Activated T-helper 9 cell treated with anti-CD3 and anti-CD28 coated beads, Interleukin-2, amount 50 U/mL, for 16 hours (primary cell): Measurements from ENCODE around the gene HSH2D.
"Not testable (repeated sequence)": the region's sequence is repeated elsewhere in the genome, so short reads cannot be mapped to it uniquely, and the experiment has no call there.

Source experiments
- DNase-seq: peaks from one replicate; pipeline ENCODE4 v3.0.0-alpha.2; 2020; ENCODE audit warnings: low read depth

HSH2D gene

GRCh38 chr19:16119075-16119857 is 24.2 kb upstream of the HSH2D start:
- DNase-seq, result not testable (repeated sequence)

GRCh38 chr19:16121141-16121540 is 22.3 kb upstream of the HSH2D start:
- no peak for DNase-seq

DNA sequence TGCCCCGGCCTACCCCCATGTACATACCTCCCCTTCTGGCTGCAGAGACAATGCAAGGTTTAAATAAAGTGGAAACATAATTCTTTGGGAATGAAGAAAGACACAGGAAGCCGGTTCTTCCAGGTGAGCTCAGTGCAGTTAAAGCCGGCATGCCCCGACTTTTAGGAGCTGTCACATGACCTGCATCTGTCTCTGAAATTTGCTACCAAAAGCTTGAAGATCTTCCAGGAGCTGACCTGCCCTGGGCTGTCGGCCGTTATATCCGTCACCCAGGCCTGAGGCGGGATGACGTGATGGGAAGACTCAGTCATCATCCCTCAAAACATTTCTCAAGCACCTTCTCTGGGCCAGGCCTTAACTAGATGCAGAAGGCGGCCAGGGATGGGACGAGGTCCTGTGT is 21.5 kb upstream of the HSH2D start:
- no peak for DNase-seq

DNA sequence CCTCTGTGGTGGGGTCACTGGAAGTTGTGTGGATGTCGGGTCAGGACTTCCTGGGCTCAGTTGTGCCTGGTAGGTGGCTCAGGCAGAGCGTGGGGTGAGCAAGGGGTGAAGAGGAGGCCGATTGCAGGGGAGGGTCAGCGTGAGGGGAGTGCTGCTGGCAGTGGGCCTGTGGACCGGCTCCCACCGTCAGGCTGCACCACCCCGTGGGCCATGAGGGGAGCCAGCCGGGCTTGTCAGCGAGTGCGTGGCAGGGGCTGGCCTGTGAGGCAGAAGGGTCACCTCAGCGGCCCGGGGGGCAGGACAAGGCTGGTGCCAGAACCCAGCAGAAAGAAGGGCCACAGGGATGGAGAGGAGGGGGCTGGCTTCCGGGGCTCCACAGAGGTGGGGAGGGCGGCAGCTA is 18.5 kb upstream of the HSH2D start:
- no peak for DNase-seq

DNA sequence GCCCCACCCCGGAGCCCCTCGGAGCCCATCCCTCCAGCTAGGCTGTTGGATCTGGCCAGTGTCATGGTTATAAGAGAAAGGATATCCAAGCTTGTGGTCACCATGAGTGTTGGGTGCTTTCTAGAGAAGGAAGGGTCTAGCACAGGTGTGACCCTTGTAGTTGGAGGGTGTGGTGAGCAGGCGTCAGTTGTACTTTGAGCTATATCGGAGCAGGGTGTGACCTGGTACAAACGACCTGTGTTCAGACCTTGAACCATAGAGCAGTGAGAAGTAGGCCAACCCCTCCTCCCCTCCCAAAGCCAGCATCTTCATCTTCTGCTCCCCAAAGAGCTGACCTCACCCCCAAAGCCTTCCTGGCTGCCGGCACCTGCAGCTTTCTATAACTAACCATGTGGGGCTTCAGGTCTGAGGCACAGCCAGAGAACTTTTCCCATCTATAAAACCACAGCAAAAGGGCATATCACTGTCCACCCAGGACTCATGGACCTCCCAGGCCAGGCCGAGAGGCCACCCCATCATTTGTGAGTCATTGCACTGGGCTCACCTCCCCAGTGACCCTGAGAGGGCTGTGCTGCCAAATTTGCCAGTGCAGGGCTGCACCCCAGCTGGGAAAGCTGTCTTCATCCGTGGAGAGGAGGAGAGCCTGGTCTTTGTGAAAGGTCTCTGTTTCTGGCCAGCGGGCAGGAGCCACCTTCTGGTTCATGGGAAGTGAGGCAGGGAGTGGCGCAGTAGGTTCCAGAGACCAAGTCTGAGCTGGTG is 17.6 kb upstream of the HSH2D start:
- no peak for DNase-seq

DNA sequence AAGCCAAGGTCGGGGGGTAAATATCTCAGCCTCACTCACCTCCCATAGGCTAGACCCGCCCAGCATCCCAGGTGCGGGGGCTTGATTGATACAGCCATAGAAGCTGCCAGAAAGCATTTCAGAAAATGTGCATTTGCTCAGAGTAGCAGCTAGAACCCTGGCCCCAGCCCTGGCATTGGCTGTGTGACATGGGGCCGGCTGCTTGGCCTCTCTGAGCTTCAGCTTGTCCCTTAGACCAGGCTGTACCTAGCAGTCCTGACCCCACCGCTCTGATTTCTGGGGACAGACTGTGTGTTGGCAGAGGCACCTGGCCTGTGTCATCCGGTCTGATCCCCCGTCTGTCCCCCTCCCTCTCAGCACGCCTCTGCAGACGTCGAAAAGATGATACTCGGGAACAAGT is 16.4 kb upstream of the HSH2D start:
- no peak for DNase-seq

DNA sequence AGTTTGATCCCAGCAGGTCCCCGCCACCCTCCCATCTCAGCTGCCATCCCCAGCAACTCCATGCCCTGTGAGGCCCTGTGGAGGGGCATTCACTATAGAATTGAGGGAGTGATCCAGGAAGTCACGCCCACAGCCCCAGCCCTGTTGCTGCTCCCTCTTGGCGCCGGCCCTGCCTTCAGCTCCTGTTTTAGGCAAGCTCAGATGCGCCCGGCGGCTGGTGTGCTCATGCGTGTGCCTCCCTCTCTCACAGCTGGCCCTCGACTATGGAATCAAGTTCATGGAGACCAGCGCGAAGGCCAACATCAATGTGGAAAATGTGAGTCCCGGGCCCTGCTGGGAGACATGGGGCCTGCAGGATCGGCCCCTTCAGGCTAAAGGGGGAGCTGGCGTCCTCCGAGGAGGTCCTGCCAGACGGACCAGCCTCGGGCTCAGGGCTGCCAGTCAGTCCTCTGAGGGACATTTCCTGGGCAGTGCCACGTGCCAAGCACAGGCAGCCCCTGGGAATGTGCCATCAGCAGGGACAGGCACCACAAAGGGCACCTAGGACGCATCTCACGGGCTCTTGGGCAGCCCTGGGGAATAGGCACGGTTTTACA is 15.6 kb upstream of the HSH2D start:
- no peak for DNase-seq

GRCh38 chr19:16131648-16132047 is 11.8 kb upstream of the HSH2D start:
- no peak for DNase-seq

DNA sequence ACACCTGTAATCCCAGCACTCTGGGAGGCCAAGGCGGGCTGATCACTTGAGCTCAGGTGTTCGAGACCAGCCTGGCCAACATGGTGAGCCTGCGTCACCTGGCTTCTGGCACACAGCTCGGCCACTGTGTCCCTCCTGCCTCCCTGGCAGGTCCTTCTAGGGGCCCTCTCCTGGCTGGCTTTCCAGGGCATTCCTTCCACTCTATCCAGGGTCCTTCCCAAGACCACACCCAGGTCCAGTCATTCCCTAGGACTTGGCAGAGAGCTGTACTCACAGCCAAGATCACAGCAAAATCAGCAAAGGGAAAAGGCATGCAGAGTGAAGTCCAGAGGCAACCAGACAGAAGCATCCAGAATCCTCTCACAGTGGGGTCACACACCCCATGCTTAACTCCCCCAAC is 9.7 kb upstream of the HSH2D start:
- no peak for DNase-seq

- DNase-seq, result no peak
Observed at GRCh38 chr19:16134510-16134909, 9.0 kb upstream of the HSH2D start.

GRCh38 chr19:16135430-16136127 is 7.9 kb upstream of the HSH2D start:
- DNase-seq, result no peak

DNA sequence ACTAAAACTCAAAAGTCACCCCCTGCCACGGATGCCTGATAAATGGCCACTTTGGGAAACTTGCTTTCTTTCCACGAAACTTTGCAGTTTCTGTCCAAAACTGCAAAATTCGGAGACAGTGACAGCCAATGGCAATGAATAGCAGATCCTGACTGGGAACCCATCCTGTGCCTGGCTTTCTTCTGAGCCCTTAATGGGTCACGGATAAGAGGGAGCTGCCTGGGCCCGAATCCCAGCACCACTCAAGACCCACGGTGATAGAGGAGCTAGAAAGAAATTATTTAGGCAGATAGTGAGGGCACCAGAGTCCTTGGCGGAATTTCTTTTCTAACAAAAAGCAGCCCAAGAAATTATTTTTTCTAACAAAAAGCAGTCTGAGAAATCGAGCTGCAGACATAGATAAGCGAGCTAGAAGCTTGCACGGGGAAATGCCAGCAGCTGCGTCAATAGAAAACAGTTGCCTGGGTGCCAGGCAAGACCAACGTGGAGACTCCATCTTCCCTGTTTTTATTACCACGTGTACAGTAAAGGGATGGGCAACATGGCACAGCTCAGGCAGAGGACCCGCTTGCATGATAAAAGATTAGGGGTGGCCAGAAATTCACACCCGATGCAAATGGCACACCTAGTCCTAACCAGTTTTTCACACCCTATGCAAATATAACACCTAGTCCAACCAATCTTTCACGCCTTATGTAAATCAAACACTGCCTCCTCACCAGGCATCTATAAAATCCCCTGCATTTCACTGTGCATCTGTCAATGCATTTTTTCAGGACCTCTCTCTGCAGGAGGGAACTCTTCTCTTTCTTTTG is 7.1 kb upstream of the HSH2D start:
- DNase-seq, result no peak

DNA sequence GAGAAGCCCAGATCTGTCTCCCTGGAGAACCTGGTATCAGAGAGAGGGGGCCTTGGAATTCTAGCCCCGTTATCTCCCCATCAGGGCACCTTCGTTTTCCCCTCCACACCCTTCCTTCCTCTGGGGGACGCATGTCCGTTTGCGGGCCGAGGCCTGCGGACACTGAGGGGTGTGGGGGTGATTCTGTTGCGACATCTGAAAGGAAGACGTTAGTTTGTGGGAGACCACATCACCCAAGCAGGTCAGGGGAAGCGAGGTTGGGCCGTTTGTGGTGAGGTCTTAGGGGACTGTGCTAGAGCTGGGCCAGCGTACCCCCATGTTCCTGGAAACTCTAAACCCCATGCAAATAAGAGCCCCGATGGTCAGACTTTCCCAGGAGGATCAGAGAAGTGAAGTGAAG is 3.7 kb upstream of the HSH2D start:
- no peak for DNase-seq

GRCh38 chr19:16141043-16141442 is 2.4 kb upstream of the HSH2D start:
- no peak for DNase-seq

- no peak for DNase-seq
Observed at GRCh38 chr19:16142032-16142580, 1.4 kb upstream of the HSH2D start.

GRCh38 chr19:16144216-16144581 is 714 bp downstream of the HSH2D start:
- DNase-seq, result no peak

DNA sequence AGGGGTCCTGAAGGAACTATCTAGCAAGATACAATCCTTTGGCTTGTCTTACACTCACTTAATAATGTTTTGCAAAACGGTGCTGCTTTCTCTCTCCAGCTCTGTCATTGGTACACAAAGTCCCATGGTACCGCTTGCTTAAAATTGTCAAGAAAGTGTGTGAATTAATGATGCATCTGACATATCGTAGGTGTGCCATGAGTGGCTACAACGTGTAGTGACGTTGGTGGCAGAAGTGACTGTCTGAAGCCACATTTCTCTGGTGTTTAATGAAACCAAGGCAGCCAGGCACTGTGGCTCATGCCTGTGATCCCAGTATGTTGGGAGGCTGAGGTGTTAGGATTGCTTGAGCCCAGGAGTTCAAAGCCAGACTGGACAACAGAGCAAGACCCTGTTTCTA is 2.6 kb downstream of the HSH2D start:
- no peak for DNase-seq

- no peak for DNase-seq
Observed at GRCh38 chr19:16148443-16149229, 5.2 kb downstream of the HSH2D start.

GRCh38 chr19:16153582-16154336 is 10.3 kb downstream of the HSH2D start:
- DNase-seq, result no peak

DNA sequence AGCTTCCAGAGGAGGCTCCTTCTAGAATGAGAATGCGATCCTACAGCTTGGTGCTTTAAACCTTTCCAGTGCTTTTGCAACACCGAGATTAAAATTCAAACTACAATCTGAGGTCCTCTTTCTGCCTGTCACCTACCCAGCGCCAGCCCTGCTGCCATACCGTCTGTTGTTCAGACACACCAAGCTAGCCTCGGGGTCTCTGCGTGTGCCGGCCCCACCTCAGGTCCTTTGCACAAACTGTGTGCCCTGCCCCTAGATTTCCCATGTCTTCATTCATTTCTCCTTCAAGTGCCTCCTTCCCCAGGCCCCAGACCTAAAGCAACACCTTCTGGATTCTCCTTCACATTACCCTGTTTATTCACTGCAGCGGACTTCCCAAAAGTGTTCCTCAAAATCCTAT is 11.1 kb downstream of the HSH2D start:
- no peak for DNase-seq
